Heart left ventricle (tissue), 16 donors: Measurements from ENCODE around the gene SMAD3. TPM values are rescaled to one million over a fixed set of nuclear protein-coding genes. Genes with fewer than 3 reads are reported as not detected.
"Not testable (repeated sequence)": the region's sequence is repeated elsewhere in the genome, so short reads cannot be mapped to it uniquely, and the experiment has no call there.

Experiments
- ATAC-seq, 4 donors: fragments of 200-7000 bp; cut with Tn5 transposase; one replicate each; pipeline ENCODE4 v1.9.1; 2020 to 2022; ENCODE audit warnings: moderate library complexity in 4 of 4, mild to moderate bottlenecking in 3 of 4, moderate number of reproducible peaks in 1 of 4
- DNase-seq, 5 donors: peaks; one replicate each; pipeline ENCODE4 v3.0.0-alpha.2; 2020
- H3K27ac ChIP-seq, 12 donors: fragments of 200-600 bp; sonication (generic) in 4 of 12; one replicate each; pipeline versions ENCODE4 v1.5.0 to v1.8.0; 2016 to 2022; ENCODE audit warnings: mild to moderate bottlenecking in 2 of 12
- H3K27me3 ChIP-seq, 9 donors: fragments of 200-600 bp; sonication (generic) in 2 of 9; one replicate each; pipeline versions ENCODE4 v1.5.1 to v1.8.0; 2016 to 2022; ENCODE audit warnings: mild to moderate bottlenecking in 3 of 9
- H3K36me3 ChIP-seq, 9 donors: fragments of 200-600 bp; sonication (generic) in 2 of 9; one replicate each; pipeline versions ENCODE4 v1.5.0 to v1.8.0; 2018 to 2022; ENCODE audit warnings: mild to moderate bottlenecking in 2 of 9
- H3K4me1 ChIP-seq, 12 donors: fragments of 200-600 bp; sonication (generic) in 4 of 12; one replicate each; pipeline versions ENCODE4 v1.5.0 to v1.8.0; 2016 to 2022; ENCODE audit warnings: mild to moderate bottlenecking in 3 of 12
- H3K4me3 ChIP-seq, 12 donors: fragments of 200-600 bp; sonication (generic) in 4 of 12; one replicate each; pipeline versions ENCODE4 v1.5.0 to v1.8.0; 2017 to 2022; ENCODE audit warnings: mild to moderate bottlenecking in 9 of 12, moderate library complexity in 4 of 12
- H3K9me3 ChIP-seq, 12 donors: fragments of 200-600 bp; sonication (generic) in 4 of 12; one replicate each; pipeline versions ENCODE4 v1.5.0 to v1.8.0; 2016 to 2022; ENCODE audit warnings: mild to moderate bottlenecking in 1 of 12
- POLR2A ChIP-seq, 2 donors: fragments of 450-650 bp; IDR thresholded peaks; one replicate each; pipeline ENCODE4 v1.6.1; 2017; ENCODE audit warnings: antibody characterized with exemption in 2 of 2, mild to moderate bottlenecking in 2 of 2, moderate library complexity in 2 of 2
- WGBS, 4 donors: extraction: QIAGEN DNeasy Blood & Tissue Kit in 2 of 4; methylation state at CpG; one replicate each; pipeline versions ENCODE4 v1.1.5 to v1.1.7; 2013 to 2018; 5-methylcytosine and 5-hydroxymethylcytosine counted together
- intact Hi-C, 10 donors: fragments of 100-400 bp; cut with DNase I; formaldehyde crosslinking; loops; one replicate each; pipeline versions ENCODE4 v1.11.1 to v1.14.2; 2022
- polyA plus RNA-seq, 2 donors: library from polyadenylated mRNA; stranded (reverse); fragments of 200-250 nt; gene quantifications; one replicate each; pipeline ENCODE4 v1.2.3, GENCODE V29; 2013
- total RNA-seq, 9 donors: library from RNA; depleted of rRNA in 2 of 9; stranded (reverse); fragments of >200 nt in 2 of 9; fragmentation: NEBNext Ultra II Directional in 3 of 9; extraction: Animal tissue kit (Norgen Biotek cat#: 25700) in 3 of 9; gene quantifications; one replicate each; pipeline versions ENCODE4 v1.1.0 to v1.2.4, GENCODE V29; 2016 to 2023
- TF ChIP-seq, protein P1 (sequence below), 12 donors: fragments of 200-600 bp; sonication (generic) in 4 of 12; IDR thresholded peaks; one replicate each; pipeline versions ENCODE4 v1.5.0 to v1.8.0; 2018 to 2022; ENCODE audit warnings: antibody characterized with exemption in 12 of 12, mild to moderate bottlenecking in 5 of 12
- donor health status: ischemic (EF 13 %, LVEDD 7.1; RV severe dilation, severe dysfunction).
- donor health status: healthy with polysubstance abuse.
- donor health status: DM: no; HTN: yes; CAD: no.
- donor health status: DM: no; HTN: no; CAD: no.
- donor health status: ischemic (EF 25% LVEDD 6.9; RV normal size, moderate dysfunction).
- donor health status: ischemic (EF 25% LVEDD 5.7; RV mildly dilated, moderate dysfunction).
- donor health status: healthy.
- donor health status: DM: yes; HTN: yes; CAD: no.
- donor health status: ischemic (EF 35%, LVEDD 5.7; RV mildly dilated, moderate dysfunction).
- donor health status: nonischemic (EF 11% LVEDD 7.7; RV severe dilation, severe dysfunction).
- donor health status: DM: yes; HTN: yes; CAD: no.
- donor health status: PGD.
- donor health status: ischemic (EF 29% LVEDD 5.4; RV normal size, mild dysfunction).
- donor health status: nonischemic (EF 23%, LVEDD 6.1; RV moderate dilation, normal function).

Gene SMAD3
- total and polyA plus RNA-seq, 11 donors: 5.6 to 34.3 (median 15.3) TPM

DNA sequence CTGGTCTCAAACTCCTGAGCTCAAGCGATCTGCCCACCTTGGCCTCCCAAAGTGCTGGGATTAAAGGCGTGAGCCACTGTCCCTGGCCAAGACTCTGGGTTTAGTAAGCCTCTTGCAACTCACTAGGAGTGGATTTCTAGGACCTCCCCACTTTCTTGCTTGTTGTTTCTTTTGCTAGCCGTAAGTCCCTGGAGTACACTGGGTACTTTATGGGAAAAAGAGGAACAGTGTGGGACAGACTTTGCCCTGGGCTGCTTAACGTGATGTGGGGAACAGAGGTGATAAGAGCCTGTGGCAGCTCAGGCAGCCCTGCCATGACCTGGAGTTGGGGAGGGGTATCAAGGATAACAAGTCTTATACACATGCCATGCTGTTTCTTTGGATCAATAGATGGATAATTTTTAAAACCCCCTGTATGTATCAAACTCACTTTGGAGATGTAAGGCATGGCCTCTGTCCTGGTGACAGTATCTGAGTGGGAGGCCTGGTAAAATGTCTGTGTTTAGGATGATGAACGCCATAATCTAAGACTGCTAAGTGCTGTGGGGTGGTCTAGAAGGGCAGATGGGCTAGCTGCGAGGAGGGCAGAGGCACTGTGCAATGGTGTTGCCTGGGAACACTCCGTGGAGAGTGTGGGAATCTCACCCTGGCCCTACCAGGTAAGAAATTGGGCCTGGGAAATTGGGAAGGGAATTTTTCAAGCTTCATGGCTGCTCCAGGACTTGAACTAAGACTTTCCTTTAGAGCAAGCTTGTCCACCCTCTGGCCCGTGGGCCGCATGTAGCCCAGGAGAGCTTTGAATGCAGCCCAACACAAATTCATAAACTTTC lies 54.8 kb downstream of the SMAD3 start:
- H3K27me3 ChIP-seq: no peaks in the 10 kb centered on the region
- no peak for ATAC-seq
- DNase-seq: no peak
- H3K27ac ChIP-seq: peak overlapping the region; percentile 80 to 93 (median 88)
- H3K4me3 ChIP-seq: peak overlapping the region in 7 of 12 donors; percentile 4 to 36 (median 22)
- intact Hi-C loops: loop anchor here in 3 of 10 donors (2.0 to 10.0 kb wide), 3 partner anchors 55 to 135 kb away; partner anchors contain the start of genes AAGAB (in 1 of the 3), IQCH (in 1 of the 3) and SMAD3 (in 1 of the 3)
- peaks cover 18 to 98% (median 70%) of the 10 kb centered on the region in 12 donors for H3K4me1 ChIP-seq
- no peaks in the 10 kb centered on the region for H3K36me3 ChIP-seq
- TF ChIP-seq POLR2A (IDR thresholded peaks at IDR 0.05): no peak
- TF ChIP-seq, protein P1, sequence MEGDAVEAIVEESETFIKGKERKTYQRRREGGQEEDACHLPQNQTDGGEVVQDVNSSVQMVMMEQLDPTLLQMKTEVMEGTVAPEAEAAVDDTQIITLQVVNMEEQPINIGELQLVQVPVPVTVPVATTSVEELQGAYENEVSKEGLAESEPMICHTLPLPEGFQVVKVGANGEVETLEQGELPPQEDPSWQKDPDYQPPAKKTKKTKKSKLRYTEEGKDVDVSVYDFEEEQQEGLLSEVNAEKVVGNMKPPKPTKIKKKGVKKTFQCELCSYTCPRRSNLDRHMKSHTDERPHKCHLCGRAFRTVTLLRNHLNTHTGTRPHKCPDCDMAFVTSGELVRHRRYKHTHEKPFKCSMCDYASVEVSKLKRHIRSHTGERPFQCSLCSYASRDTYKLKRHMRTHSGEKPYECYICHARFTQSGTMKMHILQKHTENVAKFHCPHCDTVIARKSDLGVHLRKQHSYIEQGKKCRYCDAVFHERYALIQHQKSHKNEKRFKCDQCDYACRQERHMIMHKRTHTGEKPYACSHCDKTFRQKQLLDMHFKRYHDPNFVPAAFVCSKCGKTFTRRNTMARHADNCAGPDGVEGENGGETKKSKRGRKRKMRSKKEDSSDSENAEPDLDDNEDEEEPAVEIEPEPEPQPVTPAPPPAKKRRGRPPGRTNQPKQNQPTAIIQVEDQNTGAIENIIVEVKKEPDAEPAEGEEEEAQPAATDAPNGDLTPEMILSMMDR (IDR thresholded peaks at IDR 0.05): no peak
- 76 to 82% (median 79%) methylated on average over 9 of the region's 9 CpGs for WGBS, 4 donors
- H3K9me3 ChIP-seq: no peaks in the 10 kb centered on the region

DNA sequence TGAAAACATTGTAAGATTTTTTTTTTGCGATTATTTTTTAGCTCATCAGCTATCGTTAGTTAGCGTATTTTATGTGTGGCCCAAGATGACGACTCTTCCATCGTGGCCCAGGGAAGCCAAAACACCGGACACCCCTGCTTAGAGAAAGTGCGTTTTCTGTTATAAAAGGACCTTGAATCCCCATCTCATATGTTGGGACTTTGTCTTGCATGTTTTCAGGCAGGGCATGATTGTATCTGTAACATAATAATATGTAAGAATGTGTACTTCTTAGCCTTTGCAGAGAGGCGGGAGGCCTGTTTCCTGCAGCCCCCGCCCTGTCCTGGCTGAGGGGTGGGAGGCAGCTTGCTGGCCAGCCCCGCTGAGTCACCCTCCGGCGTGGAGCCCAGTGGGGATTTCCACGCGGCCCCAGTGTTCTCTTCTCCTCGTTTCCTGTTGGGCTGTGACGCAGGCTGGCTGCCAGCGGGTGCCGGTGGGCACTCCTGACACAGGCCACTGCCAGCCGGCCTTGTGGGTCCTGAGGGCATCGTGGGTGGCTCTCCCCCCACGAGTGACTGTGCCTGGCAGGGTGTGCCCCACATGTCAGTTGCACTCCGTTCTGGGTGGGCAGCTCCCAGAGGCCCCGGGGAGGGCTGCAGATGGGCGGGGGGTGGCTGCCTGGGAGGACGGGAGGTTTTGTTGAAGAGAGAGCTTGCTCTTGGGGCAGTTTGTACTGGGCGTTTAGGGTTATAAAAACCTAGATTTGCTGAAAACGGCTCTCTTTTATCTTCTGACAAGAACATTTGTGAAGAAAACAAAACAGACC lies 55.6 kb downstream of the SMAD3 start:
- TF ChIP-seq POLR2A (IDR thresholded peaks at IDR 0.05): no peak
- TF ChIP-seq, protein P1 (IDR thresholded peaks at IDR 0.05): no peak
- ATAC-seq (peak; percentile 80 to 93 (median 88)), DNase-seq (peak; percentile 90 to 94 (median 91))
- intact Hi-C loops: loop anchor here in 3 of 10 donors (2.0 to 10.0 kb wide), 3 partner anchors 56 to 134 kb away; partner anchors contain the start of genes AAGAB (in 1 of the 3), IQCH (in 1 of the 3) and SMAD3 (in 1 of the 3)
- no peaks in the 10 kb centered on the region for H3K9me3 ChIP-seq
- no peaks in the 10 kb centered on the region for H3K27me3 ChIP-seq
- peaks cover 18 to 98% (median 69%) of the 10 kb centered on the region in 12 donors for H3K4me1 ChIP-seq
- no peaks in the 10 kb centered on the region for H3K36me3 ChIP-seq
- peak overlapping the region in 9 of 12 donors; percentile 5 to 36 (median 19) for H3K4me3 ChIP-seq
- WGBS, 4 donors: 30 to 60% (median 36%) methylated on average over 20 to 27 of the region's 27 CpGs
- peak overlapping the region; percentile 80 to 93 (median 88) for H3K27ac ChIP-seq

DNA sequence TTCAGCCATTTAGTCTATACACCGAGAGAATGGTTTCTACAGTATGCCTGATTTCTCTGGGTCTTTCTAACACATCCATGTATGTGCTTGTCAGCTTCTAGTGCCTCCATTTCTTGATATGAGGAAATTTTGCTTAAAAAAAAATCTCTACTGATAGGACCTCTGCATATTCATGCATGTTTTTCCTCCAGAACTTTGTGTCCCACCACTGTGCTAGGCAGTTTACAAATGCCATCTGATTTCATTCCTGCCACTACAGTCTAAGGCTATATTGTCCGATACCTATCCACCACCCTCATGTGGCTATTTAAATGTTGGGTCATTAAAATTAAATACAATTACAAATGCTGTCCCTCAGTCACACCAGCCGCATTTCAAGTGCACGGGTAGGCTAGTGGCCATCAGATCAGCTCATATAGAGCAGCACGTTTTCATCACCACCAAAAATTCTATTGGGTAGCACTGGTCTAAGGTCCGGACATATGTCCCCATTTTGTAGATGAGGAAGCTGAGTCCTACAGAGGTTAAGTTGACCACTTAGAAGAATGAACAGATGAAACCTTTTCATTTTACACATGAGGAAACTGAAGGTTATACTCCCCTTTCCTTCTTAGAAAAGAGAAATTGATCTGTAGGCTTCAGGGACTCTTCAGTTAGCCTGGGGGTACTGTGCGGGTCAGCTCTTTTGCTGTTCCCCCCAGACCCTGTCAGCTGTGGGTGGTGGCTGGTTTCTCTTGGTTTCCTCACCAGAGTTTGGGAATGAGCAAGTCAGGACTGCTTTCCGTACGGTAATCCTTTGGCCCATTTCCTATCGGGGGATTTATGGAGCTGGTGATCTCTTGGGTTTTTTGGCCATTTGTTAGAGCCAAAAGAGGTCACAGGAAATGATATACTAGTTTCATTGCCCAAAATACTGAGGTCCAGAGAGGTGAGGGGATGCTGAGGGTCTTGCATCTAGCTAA lies 56.5 kb downstream of the SMAD3 start:
- no peaks in the 10 kb centered on the region for H3K27me3 ChIP-seq
- peak overlapping the region in 3 of 12 donors; percentile 19 to 36 (median 34) for H3K4me3 ChIP-seq
- TF ChIP-seq, protein P1 (IDR thresholded peaks at IDR 0.05): no peak
- TF ChIP-seq POLR2A (IDR thresholded peaks at IDR 0.05): no peak
- no peaks in the 10 kb centered on the region for H3K9me3 ChIP-seq
- intact Hi-C loops: loop anchor here in 3 of 10 donors (2.0 to 10.0 kb wide), 3 partner anchors 57 to 133 kb away; partner anchors contain the start of genes AAGAB (in 1 of the 3), IQCH (in 1 of the 3) and SMAD3 (in 1 of the 3)
- no peaks in the 10 kb centered on the region for H3K36me3 ChIP-seq
- H3K27ac ChIP-seq: peak overlapping the region; percentile 80 to 93 (median 88)
- no peak for ATAC-seq
- WGBS, 4 donors: 74 to 79% (median 75%) methylated on average over 10 of the region's 10 CpGs
- no peak for DNase-seq
- peaks cover 18 to 98% (median 67%) of the 10 kb centered on the region in 12 donors for H3K4me1 ChIP-seq

- not testable (repeated sequence) for H3K36me3 ChIP-seq, H3K27me3 ChIP-seq, H3K4me3 ChIP-seq, H3K9me3 ChIP-seq, ATAC-seq, DNase-seq
- WGBS, 4 donors: 79 to 89% (median 81%) methylated on average over 5 of the region's 5 CpGs
- intact Hi-C loops: loop anchor here in 2 of 10 donors (10.0 kb wide), 2 partner anchors 62 to 132 kb away; partner anchors contain the start of genes AAGAB (in 1 of the 2) and IQCH (in 1 of the 2)
- Histone ChIP-seq H3K4me1 (peaks cover 13 to 98% (median 65%) of the 10 kb centered on the region in 12 donors), H3K27ac (peak overlapping the region in 9 of 12 donors; percentile 83 to 93 (median 88))
These were observed 57.4 kb downstream of the SMAD3 start for GRCh38 chr15:67122816-67123215.

DNA sequence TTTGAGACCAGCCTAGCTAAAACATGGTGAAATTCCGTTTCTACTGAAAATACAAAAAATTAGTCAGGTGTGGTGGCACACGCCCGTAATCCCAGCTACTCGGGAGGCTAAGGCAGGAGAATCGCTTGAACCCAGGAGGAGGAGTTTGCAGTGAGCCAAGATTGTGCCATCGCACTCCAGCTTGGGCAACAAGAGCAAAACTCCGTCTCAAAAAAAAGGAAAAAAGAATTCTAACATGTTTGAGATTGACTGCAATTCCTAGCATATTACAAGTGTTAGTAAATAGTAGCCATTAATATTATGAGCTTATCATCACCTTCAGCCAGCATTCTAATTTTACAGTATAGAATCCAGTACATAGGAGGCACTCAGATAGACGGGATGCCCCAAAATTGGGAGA lies 57.9 kb downstream of the SMAD3 start:
- DNase-seq, H3K4me3 ChIP-seq, H3K36me3 ChIP-seq, ATAC-seq, H3K27me3 ChIP-seq, H3K9me3 ChIP-seq: not testable (repeated sequence)
- peak overlapping the region in 6 of 12 donors; percentile 68 to 93 (median 78) for H3K27ac ChIP-seq
- WGBS, 4 donors: 94 to 98% (median 97%) methylated on average over 8 of the region's 8 CpGs
- peaks cover 12 to 98% (median 65%) of the 10 kb centered on the region in 12 donors for H3K4me1 ChIP-seq
- intact Hi-C loops: loop anchor here in 2 of 10 donors (10.0 kb wide), 2 partner anchors 62 to 132 kb away; partner anchors contain the start of genes AAGAB (in 1 of the 2) and IQCH (in 1 of the 2)
